Uterus (tissue), 2 donors: Measurements from ENCODE around the gene DUSP28.

Experiments
- POLR2A ChIP-seq, 2 donors: fragments of 450-650 bp; IDR thresholded peaks; one replicate each; pipeline ENCODE4 v1.6.1; 2016; ENCODE audit warnings: antibody characterized with exemption in 2 of 2, mild to moderate bottlenecking in 1 of 2, moderate library complexity in 1 of 2
- TF ChIP-seq, protein P1 (sequence below), 4 experiments: fragments of 200-600 bp in 2 of 4; fragments of 450-650 bp in 2 of 4; sonication (generic) in 2 of 4; IDR thresholded peaks; one replicate each; pipeline ENCODE4 v1.5.1; 2016 to 2019; ENCODE audit warnings: antibody characterized with exemption in 4 of 4, mild to moderate bottlenecking in 2 of 4, moderate library complexity in 1 of 4

DNA sequence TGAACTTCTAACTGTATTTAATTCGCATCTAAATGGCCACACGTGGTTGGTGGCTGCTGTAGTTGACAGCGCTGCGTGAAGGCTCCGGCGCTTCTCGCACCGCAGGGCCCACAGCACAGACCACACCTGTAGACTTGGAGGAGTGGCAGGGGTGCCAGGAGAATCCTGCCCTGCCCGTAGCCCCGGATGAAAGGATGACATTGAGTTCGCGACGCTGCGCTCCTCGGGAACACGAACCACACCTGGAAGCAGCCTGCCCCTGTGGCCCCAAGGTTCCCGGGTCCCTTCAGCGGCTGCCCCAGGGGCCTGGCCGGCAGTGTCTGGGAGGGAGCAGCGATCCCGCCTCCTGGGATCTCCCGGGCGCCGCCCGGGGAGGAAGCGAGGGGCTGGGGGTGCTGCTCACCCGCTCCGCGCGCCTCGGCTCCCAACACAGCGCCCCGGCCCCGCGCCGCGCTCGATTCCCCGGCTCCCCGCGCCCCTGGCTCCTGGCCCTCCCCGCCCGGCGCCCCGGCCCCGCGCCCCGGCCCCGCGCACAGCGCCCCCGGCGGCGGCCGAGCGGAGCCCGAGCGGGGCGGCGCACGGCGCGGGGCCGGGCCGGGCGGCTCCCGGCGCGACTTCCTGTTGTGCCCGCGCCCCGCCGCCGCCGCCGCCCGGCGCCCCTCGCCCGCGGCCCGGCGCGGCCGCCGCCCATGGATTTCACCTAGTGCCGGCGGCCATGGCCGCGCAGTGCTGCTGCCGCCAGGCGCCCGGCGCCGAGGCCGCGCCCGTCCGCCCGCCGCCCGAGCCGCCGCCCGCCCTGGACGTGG, 7.9 kb downstream of the DUSP28 start, which contains the start of gene RNPEPL1:
- TF ChIP-seq, protein P1, sequence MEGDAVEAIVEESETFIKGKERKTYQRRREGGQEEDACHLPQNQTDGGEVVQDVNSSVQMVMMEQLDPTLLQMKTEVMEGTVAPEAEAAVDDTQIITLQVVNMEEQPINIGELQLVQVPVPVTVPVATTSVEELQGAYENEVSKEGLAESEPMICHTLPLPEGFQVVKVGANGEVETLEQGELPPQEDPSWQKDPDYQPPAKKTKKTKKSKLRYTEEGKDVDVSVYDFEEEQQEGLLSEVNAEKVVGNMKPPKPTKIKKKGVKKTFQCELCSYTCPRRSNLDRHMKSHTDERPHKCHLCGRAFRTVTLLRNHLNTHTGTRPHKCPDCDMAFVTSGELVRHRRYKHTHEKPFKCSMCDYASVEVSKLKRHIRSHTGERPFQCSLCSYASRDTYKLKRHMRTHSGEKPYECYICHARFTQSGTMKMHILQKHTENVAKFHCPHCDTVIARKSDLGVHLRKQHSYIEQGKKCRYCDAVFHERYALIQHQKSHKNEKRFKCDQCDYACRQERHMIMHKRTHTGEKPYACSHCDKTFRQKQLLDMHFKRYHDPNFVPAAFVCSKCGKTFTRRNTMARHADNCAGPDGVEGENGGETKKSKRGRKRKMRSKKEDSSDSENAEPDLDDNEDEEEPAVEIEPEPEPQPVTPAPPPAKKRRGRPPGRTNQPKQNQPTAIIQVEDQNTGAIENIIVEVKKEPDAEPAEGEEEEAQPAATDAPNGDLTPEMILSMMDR (IDR thresholded peaks at IDR 0.05): no peak
- TF ChIP-seq POLR2A (IDR thresholded peaks at IDR 0.05): no peak
